Activated T-helper 17 cell treated with anti-CD3 and anti-CD28 coated beads, Interleukin-2, amount 50 U/mL, for 72 hours (primary cell): ENCODE measurements around the gene ENDOV. TPM values are rescaled to one million over a fixed set of nuclear protein-coding genes. Genes with fewer than 3 reads are reported as not detected.
"Not testable (repeated sequence)": the region's sequence is repeated elsewhere in the genome, so short reads cannot be mapped to it uniquely, and the experiment has no call there.

Source experiments
- ATAC-seq: fragments of 150-1000 bp; cut with Tn5 transposase; replicated peaks from 2 replicates; pipeline ENCODE4 v1.10.0; 2021; ENCODE audit warnings: mild to moderate bottlenecking, moderate library complexity
- H3K27ac Mint-ChIP-seq: one replicate; pipeline ENCODE4 v1.8.0; 2022; ENCODE audit warnings: mixed read lengths
- H3K27me3 Mint-ChIP-seq: one replicate; pipeline ENCODE4 v1.8.0; 2022; ENCODE audit warnings: mixed read lengths
- H3K36me3 Mint-ChIP-seq: one replicate; pipeline ENCODE4 v1.8.0; 2022; ENCODE audit warnings: low read depth, mild to moderate bottlenecking, mixed read lengths
- H3K4me1 Mint-ChIP-seq: one replicate; pipeline ENCODE4 v1.8.0; 2022; ENCODE audit warnings: mixed read lengths
- H3K4me3 Mint-ChIP-seq: one replicate; pipeline ENCODE4 v1.8.0; 2022; ENCODE audit warnings: mild to moderate bottlenecking, mixed read lengths
- H3K9me3 Mint-ChIP-seq: one replicate; pipeline ENCODE4 v1.8.0; 2022; ENCODE audit warnings: mixed read lengths
- total RNA-seq, 2 donors: library from RNA; stranded (reverse); gene quantifications; one replicate each; pipeline ENCODE4 v1.2.3, GENCODE V29; 2022

Gene ENDOV
- total RNA-seq, 2 donors from 2014 or later, result 9.7 to 20.1 TPM

DNA sequence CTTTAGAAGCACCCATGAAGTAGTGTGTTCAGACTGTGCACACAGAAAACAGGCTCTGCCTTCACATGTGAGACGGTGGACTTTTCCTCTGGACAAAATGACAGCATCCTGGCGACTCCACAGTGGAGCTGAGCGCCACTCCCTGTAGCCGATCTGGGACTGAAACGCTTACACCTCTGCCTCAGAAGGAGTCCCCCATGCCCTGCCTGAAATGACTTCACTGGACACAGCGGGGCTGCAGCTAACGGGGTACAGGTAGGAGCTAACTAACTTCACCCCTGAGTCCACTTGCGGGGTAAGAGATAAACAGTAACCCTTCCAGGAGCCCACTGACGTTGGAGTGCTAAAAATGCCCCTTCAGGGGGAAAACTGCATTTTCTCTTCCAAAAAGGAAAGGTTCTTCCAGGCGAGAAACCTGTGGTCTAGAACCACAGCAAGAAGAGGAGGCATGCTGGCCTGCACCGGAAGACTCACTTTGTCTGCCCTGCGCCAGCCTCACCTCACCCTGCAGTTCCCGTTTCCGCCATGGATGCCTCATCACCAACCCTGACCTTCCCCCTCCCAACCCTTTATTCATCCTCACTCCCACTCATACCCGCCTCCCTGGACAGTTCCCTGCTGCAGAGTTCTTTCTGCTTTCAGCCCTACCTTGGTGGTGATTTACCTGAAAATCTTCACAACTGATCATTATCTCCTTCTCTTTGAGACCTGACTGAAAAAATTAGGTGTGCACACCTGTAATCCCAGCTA lies 19.4 kb upstream of the ENDOV start:
- peaks cover 13% of the 10 kb centered on the region for H3K4me1 Mint-ChIP-seq
- H3K27me3 Mint-ChIP-seq, result no peaks in the 10 kb centered on the region
- peaks cover 71% of the 10 kb centered on the region for H3K36me3 Mint-ChIP-seq
- H3K27ac Mint-ChIP-seq, result peak overlapping the region; percentile 46
- no peak overlapping the region for H3K4me3 Mint-ChIP-seq
- ATAC-seq, result peak; percentile 39
- no peaks in the 10 kb centered on the region for H3K9me3 Mint-ChIP-seq

DNA sequence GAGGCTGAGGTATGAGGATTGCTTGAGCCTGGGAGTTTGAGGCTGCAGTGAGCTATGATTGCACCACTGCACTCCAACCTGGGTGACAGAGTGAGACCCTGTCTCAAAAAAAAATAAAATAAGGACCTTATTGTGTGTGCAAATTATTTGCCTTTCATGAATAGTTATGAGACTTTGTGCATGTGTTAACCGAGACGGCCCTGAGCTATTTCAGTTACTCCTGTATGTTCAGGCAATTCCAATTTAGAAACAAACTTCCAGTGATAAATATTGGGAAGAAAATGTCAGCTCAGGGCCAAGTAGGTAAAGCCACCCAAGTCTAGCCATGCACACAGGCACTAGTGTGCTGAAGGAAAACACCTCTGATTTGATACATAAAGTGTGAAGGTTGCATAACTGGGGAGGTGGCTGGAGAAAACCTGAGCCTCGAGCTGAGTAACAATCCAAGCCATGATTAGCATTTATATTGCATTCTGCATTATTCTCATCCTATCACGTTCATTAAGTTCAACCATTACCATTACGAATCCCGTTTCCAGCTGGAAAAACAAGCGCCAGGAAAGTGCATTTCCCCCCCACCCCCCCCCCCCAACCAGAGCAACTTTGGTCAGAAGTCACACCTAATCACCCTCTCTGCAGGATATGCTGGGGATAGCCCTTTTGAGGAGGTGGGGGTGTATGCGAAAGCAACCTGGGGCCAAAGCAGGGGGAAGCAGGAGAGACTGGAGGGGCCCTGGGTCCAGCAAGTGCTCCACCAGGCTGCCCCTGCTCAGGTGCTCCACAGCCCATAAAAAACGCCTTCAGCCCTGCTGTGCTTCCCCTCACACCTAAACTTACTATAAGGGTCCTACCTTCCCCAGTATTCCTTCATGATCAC lies 18.6 kb upstream of the ENDOV start:
- Mint-ChIP-seq H3K4me1 (peaks cover 11% of the 10 kb centered on the region), H3K36me3 (peaks cover 67% of the 10 kb centered on the region), H3K4me3 (no peak overlapping the region), H3K27me3 (no peaks in the 10 kb centered on the region), H3K27ac (peak overlapping the region; percentile 79), H3K9me3 (no peaks in the 10 kb centered on the region)
- peak; percentile 32 for ATAC-seq

DNA sequence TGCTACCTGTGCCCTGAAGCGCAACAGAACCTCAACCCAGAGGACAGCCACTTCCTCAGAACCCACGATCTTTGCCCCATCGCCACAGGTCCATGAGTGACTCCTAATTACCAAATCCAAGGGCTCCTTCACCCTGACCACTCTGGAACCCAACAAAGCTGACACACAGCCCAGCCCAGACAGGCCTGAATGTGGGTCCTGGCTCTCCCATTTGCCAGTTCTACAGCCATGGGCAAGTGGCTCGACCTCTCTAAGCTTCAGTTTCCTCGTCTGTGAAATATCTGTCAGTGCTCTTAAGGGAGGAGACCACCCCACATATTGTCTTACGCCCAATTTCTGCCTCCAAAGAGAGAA lies 18.0 kb upstream of the ENDOV start:
- ATAC-seq, result peak; percentile 48
- H3K27ac Mint-ChIP-seq, result peak overlapping the region; percentile 79
- no peak overlapping the region for H3K4me3 Mint-ChIP-seq
- peaks cover 8% of the 10 kb centered on the region for H3K4me1 Mint-ChIP-seq
- H3K9me3 Mint-ChIP-seq, result no peaks in the 10 kb centered on the region
- no peaks in the 10 kb centered on the region for H3K27me3 Mint-ChIP-seq
- H3K36me3 Mint-ChIP-seq, result peaks cover 60% of the 10 kb centered on the region

DNA sequence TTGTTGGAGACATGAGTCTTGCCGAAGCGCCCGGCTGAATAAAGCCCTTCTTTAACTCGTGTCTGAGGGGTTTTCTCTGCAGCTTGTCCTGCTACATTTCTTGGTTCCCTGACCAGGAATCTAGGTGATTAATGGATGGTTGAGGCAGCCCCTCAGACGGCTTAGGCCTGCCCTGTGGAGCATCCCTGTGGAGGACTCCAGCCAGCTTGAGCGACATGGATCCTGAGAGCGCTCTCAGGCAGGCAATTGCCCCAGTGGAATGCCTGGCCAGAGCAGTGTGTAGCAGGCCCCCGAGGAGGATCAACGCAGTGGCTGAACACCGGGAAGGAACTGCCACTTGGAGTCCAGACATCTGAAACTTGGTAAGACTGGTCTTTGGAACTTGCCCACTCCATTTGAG lies 17.3 kb upstream of the ENDOV start:
- ATAC-seq, result no peak
- Mint-ChIP-seq H3K27ac (peak overlapping the region; percentile 79), H3K9me3 (no peaks in the 10 kb centered on the region), H3K4me3 (no peak overlapping the region), H3K36me3 (peaks cover 54% of the 10 kb centered on the region), H3K27me3 (no peaks in the 10 kb centered on the region), H3K4me1 (peaks cover 8% of the 10 kb centered on the region)

DNA sequence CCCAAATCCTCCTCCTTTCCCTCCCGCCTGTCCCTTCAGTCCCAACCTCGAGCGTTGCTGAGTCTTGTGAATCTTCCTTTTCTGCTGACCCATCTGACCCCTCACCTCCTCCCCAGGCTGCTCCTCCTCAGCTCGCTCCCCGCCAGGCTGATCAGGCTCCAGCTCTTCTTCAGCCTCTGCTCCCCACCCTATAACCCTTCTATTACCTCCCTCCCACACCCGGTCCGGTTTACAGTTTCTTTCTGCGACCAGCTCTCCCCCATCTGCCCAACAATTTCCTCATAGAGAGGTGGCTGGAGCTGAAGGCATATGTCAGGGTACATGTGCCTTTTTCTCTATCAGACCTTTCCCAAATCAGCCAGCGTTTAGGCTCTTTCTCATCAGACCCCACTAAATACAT lies 13.9 kb upstream of the ENDOV start:
- H3K4me3 Mint-ChIP-seq, ATAC-seq, H3K4me1 Mint-ChIP-seq, H3K27ac Mint-ChIP-seq, H3K27me3 Mint-ChIP-seq, H3K9me3 Mint-ChIP-seq: not testable (repeated sequence)
- H3K36me3 Mint-ChIP-seq, result peaks cover 20% of the 10 kb centered on the region

DNA sequence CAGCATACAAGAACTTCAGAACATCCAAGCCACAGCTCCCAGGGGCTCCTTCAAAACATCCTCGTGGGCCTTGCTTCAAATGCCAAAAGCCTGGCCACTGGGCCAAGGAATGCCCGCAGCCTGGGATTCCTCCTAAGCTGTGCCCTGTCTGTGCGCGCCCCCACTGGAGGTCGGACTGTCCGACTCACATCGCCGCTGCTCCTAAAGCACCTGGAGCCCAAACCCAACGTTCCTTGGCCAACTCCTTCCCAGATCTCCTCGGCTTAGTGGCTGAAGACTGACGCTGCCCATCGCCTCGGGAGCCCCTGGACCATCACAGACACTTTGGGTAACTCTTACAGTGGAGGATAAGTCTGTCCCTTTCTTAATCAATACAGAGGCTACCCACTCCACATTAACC lies 12.9 kb upstream of the ENDOV start:
- H3K27ac Mint-ChIP-seq, H3K4me3 Mint-ChIP-seq, H3K4me1 Mint-ChIP-seq, ATAC-seq, H3K27me3 Mint-ChIP-seq, H3K9me3 Mint-ChIP-seq: not testable (repeated sequence)
- H3K36me3 Mint-ChIP-seq, result peaks cover 12% of the 10 kb centered on the region

DNA sequence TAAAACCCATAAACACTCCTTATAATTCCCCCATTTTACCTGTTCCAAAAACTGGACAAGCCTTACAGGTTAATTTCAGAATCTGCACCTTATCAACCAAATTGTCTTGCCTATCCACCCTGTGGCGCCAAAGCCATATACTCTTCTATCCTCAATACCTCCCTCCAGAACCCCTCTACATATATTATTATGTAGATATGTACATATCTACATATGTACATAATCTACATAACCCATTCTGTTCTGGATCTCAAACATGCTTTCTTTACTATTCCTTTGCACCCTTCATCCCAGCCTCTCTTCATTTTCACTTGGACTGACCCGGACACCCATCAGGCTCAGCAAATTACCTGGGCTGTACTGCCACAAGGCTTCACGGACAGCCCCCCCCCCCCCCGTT lies 12.0 kb upstream of the ENDOV start:
- Mint-ChIP-seq H3K36me3 (peaks cover 6% of the 10 kb centered on the region), H3K27ac (no peak overlapping the region), H3K9me3 (no peaks in the 10 kb centered on the region), H3K27me3 (no peaks in the 10 kb centered on the region), H3K4me1 (peaks cover 3% of the 10 kb centered on the region), H3K4me3 (no peak overlapping the region)
- ATAC-seq, result no peak

DNA sequence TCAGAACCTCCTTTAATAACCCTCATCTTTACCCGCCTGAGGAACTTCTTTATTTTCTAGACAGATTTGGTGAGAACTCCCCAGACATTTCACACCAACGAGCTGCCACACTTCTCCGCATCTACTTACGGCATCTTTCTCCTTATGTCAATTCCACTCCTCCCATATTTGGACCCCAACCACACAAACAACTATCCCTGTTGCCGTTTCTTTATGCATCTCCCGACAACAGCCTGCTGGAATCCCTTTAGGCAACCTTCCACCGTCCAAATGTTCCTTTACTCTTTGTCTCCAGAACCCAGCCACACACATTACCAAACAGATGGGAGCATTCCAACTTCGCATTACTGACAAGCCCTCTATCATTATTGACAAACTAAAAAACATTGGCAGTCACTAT lies 8.8 kb upstream of the ENDOV start:
- Mint-ChIP-seq H3K27ac (no peak overlapping the region), H3K27me3 (no peaks in the 10 kb centered on the region), H3K4me1 (no peaks in the 10 kb centered on the region), H3K4me3 (no peak overlapping the region), H3K9me3 (no peaks in the 10 kb centered on the region), H3K36me3 (no peaks in the 10 kb centered on the region)
- no peak for ATAC-seq

DNA sequence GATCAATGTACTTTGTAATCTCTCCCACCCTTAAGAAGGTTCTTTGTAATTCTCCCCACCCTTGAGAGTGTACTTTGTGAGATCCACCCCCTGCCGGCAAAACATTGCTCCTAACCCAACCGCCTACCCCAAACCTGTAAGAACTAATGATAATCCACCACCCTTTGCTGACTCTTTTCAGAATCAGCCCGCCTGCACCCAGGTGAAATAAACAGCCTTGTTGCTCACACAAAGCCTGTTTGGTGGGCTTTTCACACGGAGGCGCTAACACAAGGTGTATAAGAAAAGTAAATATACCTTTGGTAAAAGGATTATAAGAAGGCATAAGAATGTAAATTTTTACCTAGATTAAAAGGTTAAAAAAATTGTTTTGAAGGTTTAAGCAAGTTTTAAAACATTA lies 7.0 kb upstream of the ENDOV start:
- not testable (repeated sequence) for ATAC-seq, H3K4me1 Mint-ChIP-seq, H3K36me3 Mint-ChIP-seq, H3K27ac Mint-ChIP-seq, H3K4me3 Mint-ChIP-seq, H3K9me3 Mint-ChIP-seq, H3K27me3 Mint-ChIP-seq

DNA sequence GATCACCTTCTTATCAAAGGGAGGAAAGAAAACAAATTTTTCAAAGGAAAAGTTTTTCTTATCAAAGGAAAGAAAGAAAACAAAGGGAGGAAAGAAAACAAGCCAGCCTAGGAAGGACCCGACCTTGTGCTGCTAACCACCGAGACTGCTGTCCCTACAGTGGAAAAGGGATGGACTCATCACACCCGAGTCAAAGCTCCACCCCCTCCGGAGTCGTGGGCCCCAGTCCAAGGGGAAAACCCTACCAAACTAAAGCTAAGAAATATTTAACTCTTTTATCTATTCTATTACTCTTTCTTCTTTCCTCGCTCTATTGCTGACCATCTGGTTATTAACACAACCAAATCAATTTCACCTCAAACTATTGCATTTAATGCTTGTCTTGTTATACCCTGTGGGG lies 6.1 kb upstream of the ENDOV start:
- no peak for ATAC-seq
- Mint-ChIP-seq H3K4me1 (no peaks in the 10 kb centered on the region), H3K9me3 (no peaks in the 10 kb centered on the region), H3K27me3 (no peaks in the 10 kb centered on the region), H3K4me3 (no peak overlapping the region), H3K36me3 (no peaks in the 10 kb centered on the region), H3K27ac (no peak overlapping the region)

DNA sequence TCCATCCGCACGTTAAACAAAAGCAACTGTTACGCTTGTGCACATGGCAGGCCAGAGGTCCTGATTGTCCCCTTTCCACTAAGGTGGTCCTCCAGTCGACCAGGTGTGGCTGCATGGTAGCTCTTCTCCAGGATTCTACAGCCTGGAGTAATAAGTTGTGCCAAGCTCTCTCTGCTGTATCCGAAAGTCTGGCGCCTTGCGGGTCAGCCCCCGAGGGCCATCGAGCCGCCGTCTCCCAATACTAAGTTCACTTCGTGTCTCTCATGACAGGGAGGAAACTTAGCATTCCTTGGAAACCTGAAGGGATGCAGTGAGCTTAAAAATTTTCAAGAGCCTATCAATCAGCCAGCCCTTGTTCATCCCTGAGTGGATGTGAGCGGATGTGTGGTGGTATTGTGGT lies 5.3 kb upstream of the ENDOV start:
- Mint-ChIP-seq H3K36me3 (no peaks in the 10 kb centered on the region), H3K27me3 (peaks cover 5% of the 10 kb centered on the region), H3K4me3 (no peak overlapping the region), H3K4me1 (peaks cover 6% of the 10 kb centered on the region), H3K9me3 (no peaks in the 10 kb centered on the region), H3K27ac (no peak overlapping the region)
- no peak for ATAC-seq

DNA sequence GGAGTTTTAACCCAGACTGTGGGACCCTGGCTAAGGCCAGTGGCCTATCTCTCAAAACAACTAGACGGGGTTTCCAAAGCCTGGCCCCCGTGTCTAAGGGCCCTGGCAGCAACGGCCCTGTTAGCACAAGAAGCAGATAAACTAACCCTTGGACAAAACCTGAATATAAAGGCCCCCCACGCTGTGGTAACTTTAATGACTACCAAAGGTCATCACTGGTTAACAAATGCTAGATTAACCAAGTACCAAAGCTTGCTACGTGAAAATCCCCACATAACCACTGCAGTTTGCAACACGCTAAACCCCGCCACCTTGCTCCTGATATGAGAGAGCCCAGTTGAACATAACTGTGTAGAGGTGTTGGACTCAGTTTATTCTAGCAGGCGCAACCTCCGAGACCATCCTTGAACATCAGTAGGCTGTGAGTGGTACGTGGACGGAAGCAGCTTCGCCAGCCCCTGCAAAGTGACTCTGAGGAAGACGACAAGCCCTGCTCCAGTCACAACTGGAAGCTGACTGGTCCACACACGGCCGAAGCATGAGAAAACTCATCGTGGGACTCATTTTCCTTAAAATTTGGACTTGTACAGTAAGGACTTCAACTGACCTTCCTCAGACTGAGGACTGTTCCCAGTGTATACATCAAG lies 4.4 kb upstream of the ENDOV start:
- not testable (repeated sequence) for H3K4me3 Mint-ChIP-seq, H3K9me3 Mint-ChIP-seq, ATAC-seq, H3K36me3 Mint-ChIP-seq, H3K27me3 Mint-ChIP-seq, H3K27ac Mint-ChIP-seq, H3K4me1 Mint-ChIP-seq

DNA sequence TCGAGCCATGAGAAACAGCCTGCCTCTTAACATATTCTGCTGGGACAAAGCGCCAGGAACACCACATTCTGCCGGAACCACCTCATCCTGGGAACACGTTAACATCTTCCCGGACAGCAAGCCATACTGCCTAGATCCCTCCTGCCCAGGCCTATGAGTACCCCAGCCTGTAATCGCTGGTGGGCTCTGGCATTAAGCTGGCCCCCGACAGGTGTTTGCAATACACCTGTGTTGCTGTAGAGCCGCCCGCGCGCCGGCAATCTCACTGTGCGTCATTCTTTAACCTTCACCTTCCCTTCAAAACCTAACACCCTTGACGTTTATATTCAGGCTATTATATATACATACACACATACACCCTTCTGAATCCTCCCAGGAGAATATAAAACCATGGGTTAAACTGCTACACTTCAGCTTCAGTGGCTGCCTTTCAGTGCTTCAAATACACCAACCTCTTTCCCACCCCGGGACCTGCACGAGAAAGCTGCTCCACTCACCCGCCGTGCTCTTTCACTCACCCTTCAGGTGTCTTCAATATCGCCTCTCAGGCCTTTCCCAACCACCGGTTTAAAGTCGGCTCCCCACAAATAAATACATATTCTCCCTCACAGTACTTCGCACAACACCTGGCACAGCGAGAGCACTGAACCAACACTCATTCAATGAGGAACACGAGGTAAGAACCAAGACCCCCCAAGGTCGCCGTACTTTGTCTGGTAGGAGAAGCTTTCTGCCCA lies 1.0 kb upstream of the ENDOV start:
- no peaks in the 10 kb centered on the region for H3K9me3 Mint-ChIP-seq
- no peak for ATAC-seq
- H3K36me3 Mint-ChIP-seq, result no peaks in the 10 kb centered on the region
- H3K4me3 Mint-ChIP-seq, result peak overlapping the region; percentile 81
- peak overlapping the region; percentile 47 for H3K27ac Mint-ChIP-seq
- peaks cover 17% of the 10 kb centered on the region for H3K4me1 Mint-ChIP-seq
- peaks cover 5% of the 10 kb centered on the region for H3K27me3 Mint-ChIP-seq

DNA sequence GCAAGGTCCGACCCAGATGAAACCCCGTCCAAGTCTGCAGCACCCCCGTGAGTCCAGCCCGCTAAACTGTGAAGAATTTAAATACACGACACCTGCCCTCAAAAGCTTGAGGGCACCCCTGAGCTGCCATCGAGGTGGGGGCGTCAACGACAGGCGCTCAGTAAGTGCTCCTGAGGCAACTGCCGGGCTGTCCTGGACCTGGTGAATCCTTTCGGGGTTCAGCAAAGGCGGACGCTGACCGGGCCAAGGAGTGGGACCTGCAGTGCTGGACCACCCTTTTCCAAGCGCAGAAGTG lies 512 bp upstream of the ENDOV start:
- no peaks in the 10 kb centered on the region for H3K36me3 Mint-ChIP-seq

More for the DNA sequence above, 512 bp upstream of the ENDOV start:
- no peak for ATAC-seq
- Mint-ChIP-seq H3K27ac (peak overlapping the region; percentile 47), H3K27me3 (peaks cover 5% of the 10 kb centered on the region), H3K4me1 (peaks cover 17% of the 10 kb centered on the region), H3K4me3 (peak overlapping the region; percentile 81), H3K9me3 (no peaks in the 10 kb centered on the region)
